Muscle of back (tissue), 13 donors: Measurements from ENCODE around the gene DENND5A. TPM values are rescaled to one million over a fixed set of nuclear protein-coding genes. Genes with fewer than 3 reads are reported as not detected.

Experiments
- DNase-seq, 3 donors: peaks; one replicate each; pipeline versions ENCODE4 v3.0.0 to v3.0.0-alpha.2; 2013
- long read RNA-seq, 9 donors: transcript quantifications; one replicate each; lab custom pipeline, GENCODE V29; 2026
- polyA plus RNA-seq, 10 donors: library from polyadenylated mRNA; unstranded; fragments of 120-200 nt; gene quantifications; one replicate each; pipeline ENCODE4 v1.2.1, GENCODE V29; 2013; ENCODE audit not compliant: insufficient read length in 10 of 10

Gene DENND5A
- 10 to 100 TPM; 63.7 to 89.4 (median 72.1) TPM for polyA plus RNA-seq
- long read RNA-seq, donor 1, full-length matches to known transcripts: 1 of 1 reads
- long read RNA-seq, donor 1, partial matches to known transcripts: 0 of 1 reads
- long read RNA-seq, donor 1, other reads (novel, unspliced or antisense): 0 of 1 reads
- long read RNA-seq, donor 2: 0 reads
- long read RNA-seq, donor 3: 0 reads
- long read RNA-seq, donor 4, full-length matches to known transcripts: 1 of 1 reads
- long read RNA-seq, donor 4, partial matches to known transcripts: 0 of 1 reads
- long read RNA-seq, donor 4, other reads (novel, unspliced or antisense): 0 of 1 reads
- long read RNA-seq, donor 5, full-length matches to known transcripts: 3 of 20 reads
- long read RNA-seq, donor 5, partial matches to known transcripts: 17 of 20 reads
- long read RNA-seq, donor 5, other reads (novel, unspliced or antisense): 0 of 20 reads
- long read RNA-seq, donor 6, full-length matches to known transcripts: 2 of 8 reads
- long read RNA-seq, donor 6, partial matches to known transcripts: 6 of 8 reads
- long read RNA-seq, donor 6, other reads (novel, unspliced or antisense): 0 of 8 reads
- long read RNA-seq, donor 7: 0 reads
- long read RNA-seq, donor 8, partial matches to known transcripts: 0 of 1 reads
- long read RNA-seq, donor 8, other reads (novel, unspliced or antisense): 0 of 1 reads
- long read RNA-seq, donor 9: 0 reads

DNA sequence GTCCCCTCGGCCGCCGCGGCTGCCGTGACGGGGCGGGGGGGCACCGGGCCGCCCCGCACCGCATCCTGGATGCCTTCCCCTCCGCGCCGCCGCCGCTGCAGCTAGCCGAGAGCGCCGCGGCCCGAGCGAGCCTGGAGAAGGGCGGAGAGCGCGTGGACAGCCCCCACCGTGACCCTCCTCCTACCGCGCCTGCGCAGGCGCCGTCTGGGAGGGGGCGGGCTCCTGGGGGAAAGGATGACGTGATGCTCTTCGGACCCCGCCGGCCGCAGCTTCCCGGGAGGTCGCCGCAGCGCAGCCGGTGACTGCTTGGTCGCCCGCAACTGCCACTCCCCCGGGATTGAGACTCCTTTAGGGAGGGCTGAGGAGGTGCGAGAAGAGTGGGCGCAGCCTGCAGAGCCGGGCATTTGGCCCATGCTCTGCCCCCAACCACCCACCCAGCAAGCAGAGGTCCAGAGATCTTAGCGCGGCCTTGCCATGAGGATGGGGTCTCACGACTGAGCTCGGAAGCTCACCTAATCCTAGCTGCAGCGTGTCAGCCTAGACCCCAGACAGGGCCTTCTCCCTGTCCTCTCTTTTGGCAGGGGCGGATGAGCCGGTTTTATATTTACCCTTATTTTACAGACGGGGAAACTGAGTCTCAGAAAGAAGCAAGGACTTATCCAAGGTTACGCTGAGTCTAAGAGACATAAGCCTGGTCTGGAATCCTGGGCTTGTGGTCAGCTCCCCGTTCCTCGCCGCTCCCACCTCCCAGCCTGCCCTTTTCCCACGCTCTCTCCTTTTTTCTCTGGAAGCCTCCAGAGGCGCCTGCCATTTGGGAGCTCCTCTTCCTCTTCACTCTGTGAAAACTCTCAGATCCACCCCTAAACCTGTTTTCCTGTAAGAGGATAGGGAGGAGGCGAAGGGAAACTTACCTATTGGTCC is at the start of gene DENND5A:
Gene DENND5A (minus strand): TSS at position 140 of the 921 bp plus-strand sequence. CDS start 281 bp downstream, outside the sequence.
- peak; percentile 88 to 96 (median 95) for DNase-seq

DNA sequence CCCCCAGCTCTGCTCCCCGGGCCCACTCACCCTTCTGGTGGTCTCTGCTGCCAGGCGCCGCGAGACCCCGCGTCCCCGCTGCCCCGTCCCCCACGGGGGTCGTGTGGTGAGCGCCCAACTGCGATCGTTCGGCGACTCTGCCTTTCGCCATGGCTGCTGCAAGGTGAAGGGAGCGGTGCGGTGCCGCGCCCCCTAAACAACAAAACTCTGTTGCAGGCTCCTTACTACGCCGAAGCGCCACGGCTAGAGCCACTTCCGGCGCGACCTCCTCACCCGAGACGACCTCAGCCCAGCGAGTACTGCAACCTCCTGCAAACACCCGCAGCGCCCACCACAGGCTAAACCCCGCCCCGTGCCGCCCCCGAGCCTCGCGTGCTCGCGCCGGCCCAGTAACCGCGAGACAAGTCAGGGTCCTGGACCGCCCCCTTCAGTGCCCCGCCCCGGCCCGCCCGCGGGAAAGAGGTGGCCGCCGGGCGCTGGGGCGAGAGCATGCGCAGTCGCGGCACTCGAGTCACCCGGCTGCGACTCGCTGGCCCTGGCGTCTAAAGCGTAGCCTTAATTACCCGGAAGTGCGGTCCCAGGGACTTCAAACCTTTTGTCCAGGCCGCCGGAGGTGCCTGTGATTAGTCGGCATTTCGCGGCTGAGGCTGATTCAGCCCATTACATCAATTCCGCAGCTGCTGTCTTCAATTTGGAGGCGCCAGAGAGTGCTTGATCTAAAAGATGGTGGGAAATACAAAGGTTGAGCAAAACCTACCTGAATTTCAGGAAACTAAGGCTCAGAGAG is 49.3 kb upstream of the DENND5A start, which contains the start of gene TMEM41B:
Gene TMEM41B (minus strand): TSS at position 303 of the 787 bp plus-strand sequence. CDS start 152 bp downstream, at position 151.
- DNase-seq: peak; percentile 98 to 99 (median 98)

DNA sequence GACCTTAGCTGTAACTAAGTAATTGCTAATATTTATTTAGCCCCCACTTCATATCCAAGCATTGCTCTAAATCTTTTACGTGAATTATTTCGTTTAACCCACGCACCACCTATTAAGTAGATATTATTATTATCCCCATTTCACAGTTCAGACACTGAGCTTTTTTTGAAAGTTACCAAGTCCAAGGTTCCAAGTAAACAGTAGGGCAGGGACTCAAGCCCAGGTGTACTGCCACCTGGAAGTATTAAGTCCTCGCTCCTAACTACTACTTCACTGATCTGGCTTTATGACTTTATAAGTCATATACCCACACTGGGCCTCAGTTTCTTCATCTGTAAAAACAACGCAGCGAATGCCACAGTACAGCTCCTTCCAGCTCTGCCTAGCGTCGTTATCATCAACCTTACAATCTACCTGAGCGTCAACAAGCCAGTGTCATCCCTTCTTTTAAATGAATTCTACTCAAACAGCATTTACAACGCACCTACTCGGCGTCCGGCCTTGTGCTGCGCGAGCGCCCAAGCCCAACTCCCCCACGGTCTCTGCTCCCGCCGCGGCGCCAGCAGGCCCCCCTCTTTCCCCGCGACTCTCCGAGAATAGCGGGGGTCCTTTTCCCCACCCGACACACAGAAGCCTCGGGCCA is 48.6 kb upstream of the DENND5A start:
- peak in 1 of 3 donors; percentile 36 for DNase-seq

DNA sequence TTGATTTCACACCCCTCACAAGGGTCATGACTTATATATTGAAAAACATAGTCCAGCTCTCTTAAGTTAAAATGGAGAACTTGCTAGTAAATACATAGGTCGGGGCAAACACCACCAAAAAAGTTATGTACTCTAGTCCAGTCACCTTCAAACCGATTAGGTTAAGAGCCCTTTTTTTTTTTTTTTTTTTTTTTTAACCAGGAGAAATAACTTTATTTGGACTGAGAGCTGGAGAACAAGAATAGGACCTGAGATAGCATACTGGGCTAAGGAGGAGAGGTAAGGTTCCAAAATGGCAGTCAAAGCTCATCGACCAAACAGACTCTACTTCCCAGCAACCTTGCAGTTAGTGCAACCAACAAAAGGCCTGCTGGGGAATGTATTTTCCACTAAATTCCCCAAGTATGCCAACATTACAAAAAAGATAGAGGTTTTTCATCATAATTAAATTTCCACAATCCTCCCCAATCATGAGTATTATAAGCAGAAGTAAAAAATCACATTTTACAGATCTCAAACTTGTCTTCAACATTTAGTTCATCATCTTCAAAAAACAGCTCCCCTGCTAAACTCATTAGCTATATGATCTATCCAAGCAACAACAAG is 45.4 kb upstream of the DENND5A start:
- no peak for DNase-seq

DNA sequence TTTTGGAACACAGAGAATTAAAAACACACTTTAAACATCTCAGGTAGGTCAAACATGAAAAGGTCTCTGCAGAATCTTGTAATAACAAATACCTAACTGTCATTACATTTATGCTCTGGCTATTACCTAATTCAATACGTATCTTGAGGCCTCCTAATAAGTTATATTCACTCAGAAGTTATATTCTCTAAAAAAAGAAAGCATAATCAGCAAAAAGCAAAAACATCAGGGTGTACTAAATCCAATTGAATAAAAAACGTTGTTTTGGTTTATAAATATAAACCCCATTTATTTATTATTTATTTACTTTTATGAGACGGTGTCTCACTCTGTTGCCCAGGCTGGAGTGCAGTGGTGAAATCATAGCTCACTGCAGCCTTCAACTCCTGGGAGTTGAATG is 39.0 kb upstream of the DENND5A start:
- DNase-seq: no peak

DNA sequence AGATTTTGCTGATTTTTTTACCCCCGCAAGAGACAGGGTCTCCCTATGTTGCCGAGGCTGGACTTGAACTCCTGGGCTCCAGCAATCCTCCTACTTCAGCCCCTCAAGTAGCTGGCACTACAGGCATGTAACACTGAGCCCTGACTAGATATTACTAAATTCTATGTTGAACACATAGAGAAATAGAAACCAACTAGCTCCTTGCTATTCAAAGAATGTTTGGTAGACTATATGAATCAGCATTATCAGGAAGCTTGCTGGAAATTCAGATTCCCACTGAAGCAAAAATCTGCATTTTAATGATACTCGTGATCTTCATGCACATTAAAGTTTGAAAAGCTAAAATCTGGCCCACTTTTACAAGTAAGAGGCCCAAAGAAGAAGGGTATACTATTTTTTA is 37.3 kb upstream of the DENND5A start:
- no peak for DNase-seq

DNA sequence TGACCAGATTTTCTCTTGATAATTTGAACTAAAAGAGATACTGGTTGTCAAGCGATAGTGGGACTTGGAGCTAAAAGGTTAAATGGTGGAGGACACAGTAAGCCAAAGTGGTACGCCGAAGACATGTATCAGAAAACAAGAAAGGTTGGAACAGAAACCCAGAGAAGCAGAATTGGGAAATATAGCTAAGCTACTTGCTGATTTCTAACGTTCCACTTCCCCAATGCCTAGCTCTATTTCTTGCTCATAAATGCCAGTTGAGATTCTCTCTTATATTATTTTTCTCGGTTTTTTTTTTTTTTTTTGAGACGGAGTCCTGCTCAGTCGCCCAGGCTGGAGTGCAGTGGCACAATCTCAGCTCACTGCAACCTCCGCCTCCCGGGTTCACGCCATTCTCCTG is 36.6 kb upstream of the DENND5A start:
- no peak for DNase-seq

DNA sequence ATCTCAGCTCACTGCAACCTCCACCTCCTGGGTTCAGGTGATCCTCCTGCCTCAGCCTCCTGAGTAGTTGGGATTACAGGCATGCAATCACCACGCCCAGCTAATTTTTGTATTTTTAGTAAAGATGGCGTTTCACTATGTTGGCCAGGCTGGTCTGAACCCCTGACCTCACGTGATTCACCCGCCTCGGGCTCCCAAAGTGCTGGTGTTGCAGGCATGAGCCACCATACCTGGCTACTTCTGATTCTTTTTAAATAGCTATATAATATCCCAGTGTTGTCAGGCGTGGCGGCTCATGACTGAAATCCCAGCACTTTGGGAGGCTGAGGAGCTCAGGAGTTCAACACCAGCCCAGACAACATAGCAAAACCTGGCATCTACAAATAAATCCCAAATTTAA is 28.5 kb upstream of the DENND5A start:
- no peak for DNase-seq

DNA sequence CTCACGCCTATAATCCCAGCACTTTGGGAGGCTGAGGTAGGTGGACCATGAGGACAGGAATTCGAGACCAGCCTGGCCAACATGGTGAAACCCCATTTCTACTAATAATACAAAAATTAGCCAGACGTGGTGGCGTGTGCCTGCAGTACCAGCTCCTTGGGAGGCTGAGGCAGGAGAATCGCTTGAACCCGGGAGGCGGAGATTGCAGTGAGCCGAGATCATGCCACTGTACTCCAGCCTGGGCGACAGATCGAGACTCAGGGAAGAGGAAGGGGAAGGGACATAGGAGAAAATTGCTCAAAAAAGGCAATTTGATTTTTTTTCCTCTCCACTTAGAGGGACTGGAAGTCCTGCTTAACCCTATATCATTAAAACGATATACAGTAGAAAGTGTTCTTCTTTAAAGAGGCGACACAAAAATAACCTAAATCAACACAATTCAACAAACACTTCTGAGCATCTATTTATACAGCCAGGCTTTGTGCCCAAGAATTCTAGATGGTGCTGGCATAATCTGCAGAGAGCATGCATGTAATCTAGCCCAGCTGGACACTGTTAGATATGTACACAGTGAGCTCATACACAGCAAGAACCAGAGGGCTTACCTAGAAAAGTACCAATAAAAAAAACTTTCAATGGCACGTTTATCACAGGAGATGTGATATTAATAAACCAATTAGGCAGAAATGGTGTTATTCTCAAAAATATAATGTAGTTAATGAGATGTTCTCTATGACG is 20.9 kb upstream of the DENND5A start:
- no peak for DNase-seq

DNA sequence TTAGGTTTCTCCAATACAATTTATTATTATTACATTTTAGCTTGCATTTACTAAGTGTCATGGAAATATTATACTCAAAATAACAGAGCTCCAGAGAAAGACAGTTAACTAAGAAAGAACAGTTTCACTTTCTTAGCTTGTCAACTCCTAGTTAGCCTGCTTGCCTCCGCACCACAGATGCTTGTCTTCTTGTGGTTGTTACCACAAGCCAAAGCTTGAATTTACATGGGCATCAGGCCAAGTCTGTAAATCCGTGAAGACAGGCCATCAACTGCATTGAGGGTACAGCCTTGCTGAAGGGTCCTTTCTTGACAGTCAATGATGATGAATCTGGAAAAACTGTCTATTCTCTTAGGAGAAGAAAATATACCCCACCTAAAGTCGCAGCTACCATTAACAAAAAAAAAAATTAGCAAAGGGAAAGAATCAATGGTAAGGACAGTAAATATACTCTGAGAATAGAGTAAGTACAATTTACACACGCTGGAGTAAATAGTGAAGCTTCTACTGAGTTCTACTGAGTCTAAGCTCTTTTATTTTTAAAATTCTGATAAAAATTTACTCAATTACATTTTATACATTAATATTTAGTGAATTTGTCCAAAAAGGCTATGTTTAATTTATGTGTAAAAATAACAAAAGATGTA is 15.6 kb upstream of the DENND5A start:
- peak in 2 of 3 donors; percentile 34 to 44 for DNase-seq

DNA sequence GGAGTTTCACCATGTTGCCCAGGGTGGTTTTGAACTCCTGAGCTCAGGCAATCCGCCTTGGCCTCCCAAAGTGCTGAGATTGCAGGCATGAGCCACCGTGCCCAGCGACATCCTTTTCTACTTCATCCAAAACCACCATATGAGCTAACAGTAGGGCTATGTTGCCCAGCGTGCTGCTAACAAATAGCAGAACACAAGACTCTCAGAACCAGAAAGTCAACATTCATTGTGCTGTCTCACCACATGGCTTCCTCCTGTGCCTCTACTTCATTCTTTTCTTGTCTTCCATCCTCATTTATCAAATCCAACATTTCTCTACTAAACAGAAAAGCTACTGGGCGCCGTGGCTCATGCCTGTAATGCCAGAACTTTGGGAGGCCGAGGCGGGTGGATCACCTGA is 12.0 kb upstream of the DENND5A start:
- no peak for DNase-seq

DNA sequence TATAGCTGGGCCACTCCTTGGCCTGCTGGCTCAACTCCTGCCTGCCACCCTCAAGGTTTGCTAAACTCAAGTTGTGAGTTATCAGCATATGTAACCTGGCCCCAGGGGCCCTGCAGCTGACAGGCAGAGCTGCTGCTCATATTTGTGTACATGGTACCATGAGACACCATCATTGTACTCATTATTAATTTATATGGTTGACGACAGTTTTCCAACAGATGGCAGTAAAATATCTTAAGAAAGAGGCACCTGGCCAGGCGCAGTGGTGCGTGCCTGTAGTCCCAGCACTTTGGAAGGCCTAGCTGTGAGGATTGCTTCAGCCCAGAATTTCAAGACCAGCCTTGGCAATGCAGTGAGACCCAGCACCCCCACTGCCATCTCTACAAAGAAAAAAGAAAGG is 11.4 kb upstream of the DENND5A start:
- peak in 1 of 3 donors; percentile 4 for DNase-seq

DNA sequence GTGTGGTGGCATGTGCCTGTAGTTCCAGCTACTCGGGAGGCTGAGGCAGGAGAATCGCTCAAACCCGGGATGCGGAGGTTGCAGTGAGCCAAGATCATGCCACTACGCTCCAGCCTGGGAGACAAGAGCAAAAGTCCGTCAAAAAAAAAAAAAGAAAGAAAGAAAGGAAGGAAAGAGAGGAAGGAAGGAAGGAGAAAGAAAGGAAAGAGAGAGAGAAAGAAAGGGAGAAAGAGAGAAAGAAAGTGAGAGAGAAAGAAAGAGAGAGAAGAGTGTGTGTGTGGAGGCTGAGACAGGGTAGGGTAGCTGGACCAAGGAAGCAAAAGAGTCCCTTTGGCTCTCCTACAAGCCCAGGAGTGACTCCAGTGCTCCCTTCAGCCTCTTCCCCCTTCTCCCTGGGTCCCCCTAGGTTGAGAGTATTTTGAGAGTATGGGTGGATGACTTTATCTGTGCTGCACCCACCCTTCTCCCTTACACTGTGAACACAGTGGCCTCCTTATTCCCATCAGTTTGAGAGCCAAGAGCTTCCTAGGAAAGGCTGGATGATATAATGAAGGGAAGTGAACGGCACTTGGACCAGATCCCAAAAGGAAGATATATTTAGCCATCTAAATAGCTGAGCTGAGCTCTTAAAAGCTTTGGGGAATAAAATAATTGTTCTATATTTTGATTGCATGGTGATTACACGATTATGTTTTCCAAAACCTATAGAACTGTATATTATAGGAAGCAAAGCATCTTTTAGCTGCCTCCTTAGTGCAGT is 9.5 kb upstream of the DENND5A start:
- peak; percentile 46 to 85 (median 74) for DNase-seq

DNA sequence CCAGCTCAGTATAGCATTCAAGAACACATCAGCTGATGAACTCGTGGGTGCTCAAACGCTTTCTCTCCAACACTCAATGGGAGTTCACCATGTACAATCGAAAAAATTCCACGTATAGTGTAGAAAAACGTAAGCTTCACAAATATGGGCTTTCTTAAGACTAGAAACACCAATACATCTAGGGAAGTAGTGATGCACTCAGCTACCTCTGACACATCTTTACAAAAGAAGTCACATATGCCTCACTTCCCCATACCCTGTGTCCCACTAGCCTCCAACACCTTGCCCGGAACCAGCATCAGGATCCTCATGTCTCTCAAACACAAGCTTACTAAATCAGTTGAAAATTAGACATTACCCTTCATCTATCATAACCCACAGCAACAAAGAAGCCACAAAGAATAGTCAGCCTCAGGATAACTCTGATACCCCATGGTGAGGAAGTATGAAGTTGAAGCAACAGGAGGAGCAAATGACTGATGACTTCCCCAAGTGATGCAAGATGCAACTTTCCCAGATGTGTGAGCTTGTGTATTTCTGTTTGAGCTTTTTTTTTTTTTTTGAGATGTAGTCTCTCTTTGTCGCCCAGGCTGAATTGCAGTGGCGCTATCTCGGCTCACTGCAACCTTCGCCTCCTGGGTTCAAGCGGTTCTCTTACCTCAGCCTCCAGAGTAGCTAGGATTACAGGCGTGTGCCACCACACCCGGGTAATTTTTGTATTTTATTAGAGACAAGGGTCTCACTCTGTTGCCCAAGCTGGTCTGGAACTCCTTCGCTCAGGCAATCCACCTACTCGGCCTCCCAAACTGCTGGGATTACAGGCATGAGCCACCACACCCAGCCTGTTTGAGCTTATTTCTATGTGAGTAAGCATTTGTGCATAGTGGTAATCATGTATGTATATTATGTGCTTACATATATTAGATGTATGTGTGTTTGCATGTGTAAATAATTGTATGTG is 8.5 kb upstream of the DENND5A start:
- peak in 2 of 3 donors; percentile 29 to 34 for DNase-seq

DNA sequence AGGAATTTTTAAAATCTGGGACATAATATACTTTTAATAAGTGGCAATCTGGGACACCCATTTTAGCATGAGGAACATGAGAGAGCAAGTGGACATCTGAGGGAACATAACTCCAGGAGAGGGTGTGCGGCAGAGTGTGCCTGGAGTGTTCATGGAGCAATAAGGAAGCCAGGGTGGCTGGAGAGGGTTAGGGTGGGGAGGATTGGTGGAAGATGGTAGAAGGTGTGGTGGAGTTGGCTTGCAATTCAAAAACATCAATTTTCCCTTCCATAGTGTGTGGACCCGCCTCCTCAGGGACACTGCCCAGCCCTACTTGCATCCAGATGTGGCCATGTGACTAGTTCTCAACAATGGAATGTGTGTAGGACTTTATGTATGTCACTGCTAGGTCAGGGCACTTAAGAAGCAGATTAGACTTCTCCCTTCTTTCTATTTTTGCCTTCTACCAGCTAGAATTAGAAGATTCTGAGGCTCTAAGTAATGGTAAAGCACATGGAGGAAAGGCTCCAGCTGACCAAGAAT is 4.4 kb upstream of the DENND5A start:
- peak in 1 of 3 donors; percentile 32 for DNase-seq

DNA sequence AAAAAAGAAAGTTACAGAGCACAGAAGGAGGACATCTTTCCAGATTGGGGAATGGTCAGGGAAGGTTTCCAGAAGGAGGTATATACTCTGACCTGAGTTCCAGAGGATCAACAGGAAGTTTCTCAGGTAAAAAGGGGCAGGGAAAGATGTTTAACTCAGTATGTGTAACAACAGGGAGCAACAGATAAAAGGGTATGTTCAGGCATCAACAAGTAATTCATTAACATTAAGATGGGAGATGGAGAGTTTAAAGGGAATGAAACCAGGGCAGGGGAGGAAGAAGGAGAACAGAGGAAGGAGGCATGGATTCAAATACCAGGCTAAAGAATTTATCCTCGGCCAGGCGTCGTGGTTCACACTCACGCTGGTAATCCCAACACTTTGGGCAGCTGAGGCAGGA is 2.5 kb upstream of the DENND5A start:
- DNase-seq: no peak
